Left ventricle myocardium inferior (tissue), 1 donor: ENCODE measurements around the gene TRAF3IP1. TPM values are rescaled to one million over a fixed set of nuclear protein-coding genes. Genes with fewer than 3 reads are reported as not detected.

ENCODE experiments used
- DNase-seq: peaks from one replicate; pipeline ENCODE4 v3.0.0-alpha.2; 2020
- H3K27ac ChIP-seq: fragments of 200-600 bp; replicated peaks from 2 replicates; pipeline ENCODE4 v1.8.0; 2021
- H3K27me3 ChIP-seq: fragments of 200-600 bp; 2 replicates; pipeline ENCODE4 v1.8.0; 2021; ENCODE audit warnings: low read depth
- H3K36me3 ChIP-seq: fragments of 200-600 bp; 2 replicates; pipeline ENCODE4 v1.8.0; 2021
- H3K4me1 ChIP-seq: fragments of 200-600 bp; 2 replicates; pipeline ENCODE4 v1.8.0; 2021
- H3K4me3 ChIP-seq: fragments of 200-600 bp; 2 replicates; pipeline ENCODE4 v1.8.0; 2021; ENCODE audit warnings: mild to moderate bottlenecking, moderate library complexity
- H3K9me3 ChIP-seq: fragments of 200-600 bp; replicated peaks from 2 replicates; pipeline ENCODE4 v1.8.0; 2021
- CTCF ChIP-seq: fragments of 200-600 bp; IDR thresholded peaks from 2 replicates; pipeline ENCODE4 v1.8.0; 2021; ENCODE audit warnings: antibody characterized with exemption, mild to moderate bottlenecking, borderline replicate concordance
- intact Hi-C: fragments of 100-400 bp; cut with micrococcal nuclease; formaldehyde crosslinking; loops from one replicate; pipeline ENCODE4 v1.11.0; 2022
- total RNA-seq: library from RNA; stranded (reverse); fragmentation: NEBNext Ultra II Directional; extraction: Animal tissue kit (Norgen Biotek cat#: 25700); gene quantifications from one replicate; pipeline ENCODE4 v1.2.1, GENCODE V29; 2021
- donor health status: DM: no; HTN: yes; CAD: no; lungs with severe emphysema.

The TRAF3IP1 gene
- total RNA-seq, 1 donor from 2014 or later: 14.6 TPM

- no peak for TF ChIP-seq CTCF
- DNase-seq: no peak
- Histone ChIP-seq H3K36me3 (no peaks in the 10 kb centered on the region), H3K9me3 (peaks cover 12% of the 10 kb centered on the region), H3K27me3 (peaks cover 43% of the 10 kb centered on the region), H3K4me1 (peaks cover 18% of the 10 kb centered on the region), H3K4me3 (no peak overlapping the region), H3K27ac (no peak overlapping the region)
- intact Hi-C loops: no loop called here
Observed at GRCh38 chr2:238415893-238416292, 95.6 kb downstream of the TRAF3IP1 start.

GRCh38 chr2:238418196-238418998 is 98.1 kb downstream of the TRAF3IP1 start:
- H3K4me1 ChIP-seq: peaks cover 36% of the 10 kb centered on the region
- peaks cover 12% of the 10 kb centered on the region for H3K9me3 ChIP-seq
- H3K27ac ChIP-seq: no peak overlapping the region
- intact Hi-C loops: no loop called here
- DNase-seq: no peak
- no peak for TF ChIP-seq CTCF
- H3K4me3 ChIP-seq: no peak overlapping the region
- no peaks in the 10 kb centered on the region for H3K36me3 ChIP-seq
- peaks cover 60% of the 10 kb centered on the region for H3K27me3 ChIP-seq

- peaks cover 66% of the 10 kb centered on the region for H3K27me3 ChIP-seq
- no peak overlapping the region for H3K4me3 ChIP-seq
- no peak overlapping the region for H3K27ac ChIP-seq
- H3K4me1 ChIP-seq: peaks cover 36% of the 10 kb centered on the region
- H3K9me3 ChIP-seq: peaks cover 12% of the 10 kb centered on the region
- no peaks in the 10 kb centered on the region for H3K36me3 ChIP-seq
- no peak for DNase-seq
- intact Hi-C loops: no loop called here
- no peak for TF ChIP-seq CTCF
Observed at GRCh38 chr2:238418999-238419546, 98.8 kb downstream of the TRAF3IP1 start.

GRCh38 chr2:238420442-238420841 is 100.1 kb downstream of the TRAF3IP1 start:
- Histone ChIP-seq H3K9me3 (peaks cover 12% of the 10 kb centered on the region), H3K27ac (peak overlapping the region; percentile 61), H3K27me3 (peaks cover 76% of the 10 kb centered on the region), H3K4me3 (no peak overlapping the region), H3K4me1 (peaks cover 37% of the 10 kb centered on the region), H3K36me3 (no peaks in the 10 kb centered on the region)
- intact Hi-C loops: no loop called here
- TF ChIP-seq CTCF: no peak
- no peak for DNase-seq

- H3K4me1 ChIP-seq: peaks cover 44% of the 10 kb centered on the region
- intact Hi-C loops: no loop called here
- no peaks in the 10 kb centered on the region for H3K36me3 ChIP-seq
- peak overlapping the region; percentile 61 for H3K27ac ChIP-seq
- peaks cover 76% of the 10 kb centered on the region for H3K27me3 ChIP-seq
- H3K9me3 ChIP-seq: peaks cover 5% of the 10 kb centered on the region
- no peak for TF ChIP-seq CTCF
- H3K4me3 ChIP-seq: no peak overlapping the region
- DNase-seq: no peak
Observed at GRCh38 chr2:238420878-238421694, 100.8 kb downstream of the TRAF3IP1 start.
